IMR-90 (cell line): Measurements from ENCODE around the gene SLC30A10. TPM values are rescaled to one million over a fixed set of nuclear protein-coding genes. Genes with fewer than 3 reads are reported as not detected.
"Not testable (repeated sequence)": the region's sequence is repeated elsewhere in the genome, so short reads cannot be mapped to it uniquely, and the experiment has no call there.

Experiments
- ATAC-seq: fragments of 200-7000 bp; cut with Tn5 transposase; 2 replicates; pipeline ENCODE4 v1.9.1; 2020; ENCODE audit warnings: low read depth, mild to moderate bottlenecking, moderate library complexity
- BruUV-seq: library from RNA; stranded (reverse); fragments of 400-500 nt; replicated peaks from 2 replicates; lab custom pipeline; 2021; lab: Mats Ljungman, UMichigan
- CTCF ChIA-PET: fragments of 300-600 bp; formaldehyde crosslinking; extraction: SDS; loops from one replicate; lab custom pipeline; 2021; ENCODE audit warnings: antibody characterized with exemption; lab: Yijun Ruan, JAX
- POLR2A ChIA-PET: fragments of 300-600 bp; sonication (Branson Sonifier 250); formaldehyde crosslinking; loops from one replicate; lab custom pipeline; 2022; ENCODE audit warnings: antibody characterized with exemption; ENCODE audit not compliant: unreplicated experiment; lab: Charles Lee
- DNase-seq: peaks from one replicate; pipeline ENCODE4 v3.0.0; 2013
- H2AFZ ChIP-seq: replicated peaks from 2 replicates; pipeline ENCODE3; 2013; ENCODE audit warnings: low read length, mild to moderate bottlenecking; ENCODE audit not compliant: poor library complexity
- H2AK5ac ChIP-seq: 2 replicates; pipeline ENCODE4 v1.6.1; 2013; ENCODE audit warnings: low read depth, low read length, inconsistent platforms
- H2AK9ac ChIP-seq: replicated peaks from 2 replicates; pipeline ENCODE3; 2013; ENCODE audit warnings: mild to moderate bottlenecking, low read depth, low read length, moderate library complexity; ENCODE audit not compliant: poor library complexity
- H2BK120ac ChIP-seq: 2 replicates; pipeline ENCODE4 v1.6.1; 2013; ENCODE audit warnings: low read depth, low read length, inconsistent platforms
- H2BK15ac ChIP-seq: 3 replicates; pipeline ENCODE4 v1.6.1; 2013; ENCODE audit warnings: low read depth, low read length, inconsistent platforms
- H2BK20ac ChIP-seq: 2 replicates; pipeline ENCODE4 v1.6.1; 2013; ENCODE audit warnings: low read depth, mild to moderate bottlenecking, inconsistent platforms, low read length, moderate library complexity
- H2BK5ac ChIP-seq: 2 replicates; pipeline ENCODE4 v1.6.1; 2013; ENCODE audit warnings: mild to moderate bottlenecking, low read depth, low read length, inconsistent platforms; ENCODE audit not compliant: poor library complexity, severe bottlenecking
- H3K14ac ChIP-seq: replicated peaks from 2 replicates; pipeline ENCODE4 v1.6.1; 2013; ENCODE audit warnings: low read depth, low read length, inconsistent platforms
- H3K18ac ChIP-seq: 2 replicates; pipeline ENCODE4 v1.6.1; 2013; ENCODE audit warnings: low read depth, low read length, control low read depth
- H3K23ac ChIP-seq: 2 replicates; pipeline ENCODE4 v1.6.1; 2013; ENCODE audit warnings: low read depth, low read length, inconsistent platforms
- H3K27ac ChIP-seq: 2 replicates; pipeline ENCODE4 v1.5.1; 2013; ENCODE audit warnings: mild to moderate bottlenecking, control low read depth, low read length; ENCODE audit not compliant: insufficient read depth
- H3K27me3 ChIP-seq: 2 replicates; pipeline ENCODE4 v1.6.1; 2013; ENCODE audit warnings: low read length; ENCODE audit not compliant: control insufficient read depth, insufficient read depth
- H3K36me3 ChIP-seq: 2 replicates; pipeline ENCODE4 v1.6.1; 2013; ENCODE audit warnings: low read length, mixed read lengths; ENCODE audit not compliant: control insufficient read depth, insufficient read depth
- H3K4ac ChIP-seq: 2 replicates; pipeline ENCODE4 v1.6.1; 2013; ENCODE audit warnings: low read depth, low read length, inconsistent platforms
- H3K4me1 ChIP-seq: 2 replicates; pipeline ENCODE4 v1.6.1; 2013; ENCODE audit warnings: low read length, mixed read lengths; ENCODE audit not compliant: control insufficient read depth, insufficient read depth
- H3K4me2 ChIP-seq: 2 replicates; pipeline ENCODE4 v1.6.1; 2013; ENCODE audit warnings: low read depth, mild to moderate bottlenecking, control low read depth, low read length, moderate library complexity
- H3K4me3 ChIP-seq: 2 replicates; pipeline ENCODE4 v1.5.1; 2013; ENCODE audit warnings: low read depth, mild to moderate bottlenecking, control low read depth, low read length, moderate library complexity; ENCODE audit not compliant: insufficient read depth
- H3K56ac ChIP-seq: 2 replicates; pipeline ENCODE4 v1.6.1; 2013; ENCODE audit warnings: low read length, inconsistent platforms; ENCODE audit not compliant: insufficient read depth; ENCODE audit errors: extremely low read depth
- H3K79me1 ChIP-seq, 2 experiments: 2 replicates each; pipeline ENCODE4 v1.6.1; 2013; ENCODE audit warnings: low read length in 2 of 2, inconsistent platforms in 1 of 2, low read depth in 1 of 2
- H3K9ac ChIP-seq: 2 replicates; pipeline ENCODE4 v1.6.1; 2013; ENCODE audit warnings: low read depth, low read length, control low read depth
- H3K9me1 ChIP-seq: 2 replicates; pipeline ENCODE4 v1.6.1; 2013; ENCODE audit warnings: low read length, inconsistent platforms; ENCODE audit not compliant: insufficient read depth
- H3K9me3 ChIP-seq: 2 replicates; pipeline ENCODE4 v1.6.1; 2013; ENCODE audit warnings: low read length; ENCODE audit not compliant: control insufficient read depth, insufficient read depth
- H4K20me1 ChIP-seq: 2 replicates; pipeline ENCODE4 v1.6.1; 2013; ENCODE audit warnings: low read length, inconsistent platforms; ENCODE audit not compliant: insufficient read depth
- H4K5ac ChIP-seq: 2 replicates; pipeline ENCODE4 v1.6.1; 2013; ENCODE audit warnings: mild to moderate bottlenecking, low read depth, low read length, control low read depth
- H4K8ac ChIP-seq, 2 experiments: 2 replicates each; pipeline ENCODE4 v1.6.1; 2013; ENCODE audit warnings: low read depth in 2 of 2, low read length in 2 of 2, control low read depth in 1 of 2, inconsistent platforms in 1 of 2
- H4K91ac ChIP-seq: 2 replicates; pipeline ENCODE4 v1.6.1; 2013; ENCODE audit warnings: low read depth, low read length, inconsistent platforms; ENCODE audit not compliant: insufficient read depth
- WGBS, 2 experiments: methylation state at CpG; one replicate each; pipeline versions ENCODE4 v1.1.5 to v1.1.7; 2013; ENCODE audit warnings: missing lambda C conversion rate in 2 of 2; ENCODE audit not compliant: insufficient read length in 1 of 2; ENCODE audit errors: extremely low coverage in 2 of 2; 5-methylcytosine and 5-hydroxymethylcytosine counted together
- dilution Hi-C: fragments of 300-500 bp; cut with HindIII; formaldehyde crosslinking; loops from one replicate; pipeline ENCODE4 v1.14.3; 2018; ENCODE audit warnings: low sequenced_read_pairs; ENCODE audit not compliant: unreplicated experiment
- in situ Hi-C: fragments of 300-500 bp; cut with MboI; formaldehyde crosslinking; loops from 3 replicates; pipeline ENCODE4 v1.14.3; 2019; ENCODE audit warnings: low sequenced_read_pairs, inconsistent platforms, mixed read lengths
- intact Hi-C: fragments of 100-400 bp; cut with micrococcal nuclease; formaldehyde crosslinking; loops from 2 replicates; pipeline ENCODE4 v1.10.0; 2022
- polyA plus RNA-seq, 3 experiments: library from polyadenylated mRNA; depleted of rRNA; stranded (reverse); fragments of >200 nt; gene quantifications; 2 replicates each; pipeline ENCODE4 v1.2.3, GENCODE V29; 2012; ENCODE audit warnings: low replicate concordance in 1 of 3
- total RNA-seq: library from RNA; depleted of rRNA; stranded (reverse); fragments of >200 nt; gene quantifications from 2 replicates; pipeline ENCODE4 v1.2.3, GENCODE V29; 2012

The SLC30A10 gene
- total and polyA plus RNA-seq, 2 of the 4 experiments (the other 2 are of a cell fraction), result not detected

DNA sequence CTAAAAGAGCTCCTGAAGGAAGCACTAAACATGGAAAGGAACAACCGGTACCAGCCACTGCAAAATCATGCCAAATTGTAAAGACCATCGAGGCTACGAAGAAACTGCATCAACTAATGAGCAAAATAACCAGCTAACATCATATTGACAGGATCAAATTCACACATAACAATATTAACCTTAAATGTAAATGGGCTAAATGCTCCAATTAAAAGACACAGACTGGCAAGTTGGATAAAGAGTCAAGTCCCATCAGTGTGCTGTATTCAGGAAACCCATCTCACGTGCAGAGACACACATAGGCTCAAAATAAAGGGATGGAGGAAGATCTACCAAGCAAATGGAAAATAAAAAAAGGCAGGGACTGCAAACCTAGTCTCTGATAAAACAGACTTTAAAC lies 39.7 kb downstream of the SLC30A10 start:
- H3K14ac ChIP-seq, H3K4ac ChIP-seq, H3K9me1 ChIP-seq, dilution Hi-C loops, in situ Hi-C loops, H4K8ac ChIP-seq, H2BK20ac ChIP-seq, POLR2A ChIA-PET, H2AK5ac ChIP-seq, H3K27me3 ChIP-seq, H3K9ac ChIP-seq, H4K20me1 ChIP-seq, H3K4me2 ChIP-seq, intact Hi-C loops, H2BK5ac ChIP-seq, H3K36me3 ChIP-seq, DNase-seq, H3K4me3 ChIP-seq, H3K79me1 ChIP-seq, H3K27ac ChIP-seq, H3K9me3 ChIP-seq, H2BK15ac ChIP-seq, CTCF ChIA-PET, H2AK9ac ChIP-seq, H2BK120ac ChIP-seq, H2AFZ ChIP-seq, H4K91ac ChIP-seq, H3K18ac ChIP-seq, H3K23ac ChIP-seq, BruUV-seq, H3K4me1 ChIP-seq, H3K56ac ChIP-seq, ATAC-seq, H4K5ac ChIP-seq: not testable (repeated sequence)
- no CpG with 5 or more reads among the region's 4 CpGs for WGBS, 2 experiments
